ENCODE data around the gene BLOC1S6. TPM values are rescaled to one million over a fixed set of nuclear protein-coding genes. Genes with fewer than 3 reads are reported as not detected.

BLOC1S6 gene
- total RNA-seq (10 to 100 TPM; 38.8 to 87.1 (median 54.2) TPM), polyA plus RNA-seq (10 to 100 TPM in 2 of 3 donors, 1 to 10 TPM in 1; 9.9 to 63.7 (median 18.9) TPM)
- long read RNA-seq, donor 1, full-length matches to known transcripts: 7 of 7 reads
- long read RNA-seq, donor 1, partial matches to known transcripts: 0 of 7 reads
- long read RNA-seq, donor 1, other reads (novel, unspliced or antisense): 0 of 7 reads
- long read RNA-seq, donor 2, full-length matches to known transcripts: 6 of 6 reads
- long read RNA-seq, donor 2, partial matches to known transcripts: 0 of 6 reads
- long read RNA-seq, donor 2, other reads (novel, unspliced or antisense): 0 of 6 reads
- long read RNA-seq, donor 3, full-length matches to known transcripts: 3 of 3 reads
- long read RNA-seq, donor 3, partial matches to known transcripts: 0 of 3 reads
- long read RNA-seq, donor 3, other reads (novel, unspliced or antisense): 0 of 3 reads
- long read RNA-seq, donor 4, full-length matches to known transcripts: 16 of 19 reads
- long read RNA-seq, donor 4, partial matches to known transcripts: 2 of 19 reads
- long read RNA-seq, donor 4, other reads (novel, unspliced or antisense): 1 of 19 reads
- long read RNA-seq, donor 5, full-length matches to known transcripts: 83 of 85 reads
- long read RNA-seq, donor 5, partial matches to known transcripts: 0 of 85 reads
- long read RNA-seq, donor 5, other reads (novel, unspliced or antisense): 2 of 85 reads
- long read RNA-seq, donor 6, full-length matches to known transcripts: 8 of 15 reads
- long read RNA-seq, donor 6, partial matches to known transcripts: 6 of 15 reads
- long read RNA-seq, donor 6, other reads (novel, unspliced or antisense): 1 of 15 reads
- long read RNA-seq, donor 7, partial matches to known transcripts: 0 of 3 reads
- long read RNA-seq, donor 7, other reads (novel, unspliced or antisense): 0 of 3 reads
- long read RNA-seq, donor 8, full-length matches to known transcripts: 11 of 11 reads
- long read RNA-seq, donor 8, partial matches to known transcripts: 0 of 11 reads
- long read RNA-seq, donor 8, other reads (novel, unspliced or antisense): 0 of 11 reads
- long read RNA-seq, donor 9, full-length matches to known transcripts: 6 of 6 reads
- long read RNA-seq, donor 9, partial matches to known transcripts: 0 of 6 reads
- long read RNA-seq, donor 9, other reads (novel, unspliced or antisense): 0 of 6 reads
- long read RNA-seq, donor 10, full-length matches to known transcripts: 2 of 2 reads
- long read RNA-seq, donor 10, partial matches to known transcripts: 0 of 2 reads
- long read RNA-seq, donor 10, other reads (novel, unspliced or antisense): 0 of 2 reads

GRCh38 chr15:45587095-45587862, at the start of gene BLOC1S6:
Gene BLOC1S6 (plus strand): TSS chr15:45587379. CDS start chr15:45587444, 65 bp downstream.
- Histone ChIP-seq H3K27me3 (no peaks in the 10 kb centered on the region), H3K27ac (peak within 1 kb of the TSS; percentile 92 to 99 (median 97)), H3K9me3 (replicated peaks in 1 of 3) (no peaks in the 10 kb centered on the region), H3K4me3 (peak within 1 kb of the TSS; percentile 52 to 99 (median 74)), H3K36me3 (replicated peaks in 1 of 2) (no peaks in the 10 kb centered on the region), H3K4me1 (replicated peaks in 1 of 2) (peaks cover 19 to 45% of the 10 kb centered on the region in 2 donors)
- DNase-seq: peak; percentile 88 to 96 (median 92)
- 0 to 1% (median 1%) methylated on average over 16 to 62 of the region's 62 CpGs for WGBS, 4 donors
- intact Hi-C loops (cut with DNase I): no loop called here
- TF ChIP-seq CTCF (IDR thresholded peaks at IDR 0.05): no peak
- TF ChIP-seq POLR2A (IDR thresholded peaks at IDR 0.05): peak; percentile 85 to 91

GRCh38 chr15:45539680-45540079, 47.5 kb upstream of the BLOC1S6 start:
- intact Hi-C loops (cut with DNase I): no loop called here
- H3K4me1 ChIP-seq (replicated peaks in 1 of 2): no peaks in the 10 kb centered on the region
- no peaks in the 10 kb centered on the region for H3K9me3 ChIP-seq (replicated peaks in 1 of 3)
- no peak for TF ChIP-seq POLR2A (IDR thresholded peaks at IDR 0.05)
- TF ChIP-seq CTCF (IDR thresholded peaks at IDR 0.05): no peak
- WGBS, 4 donors: 93 to 97% (median 95%) methylated on average over 3 of the region's 3 CpGs
- DNase-seq: no peak
- H3K27me3 ChIP-seq: no peaks in the 10 kb centered on the region
- no peak overlapping the region for H3K27ac ChIP-seq
- no peaks in the 10 kb centered on the region for H3K36me3 ChIP-seq (replicated peaks in 1 of 2)
- no peak overlapping the region for H3K4me3 ChIP-seq

GRCh38 chr15:45540531-45540930, 46.6 kb upstream of the BLOC1S6 start:
- H3K4me3 ChIP-seq: no peak overlapping the region
- WGBS, 4 donors: 71 to 100% (median 83%) methylated on average over 1 of the region's 1 CpG
- no peak for DNase-seq
- TF ChIP-seq CTCF (IDR thresholded peaks at IDR 0.05) (no peak), POLR2A (IDR thresholded peaks at IDR 0.05) (no peak)
- no peaks in the 10 kb centered on the region for H3K27me3 ChIP-seq
- intact Hi-C loops (cut with DNase I): no loop called here
- no peak overlapping the region for H3K27ac ChIP-seq
- H3K9me3 ChIP-seq (replicated peaks in 1 of 3): no peaks in the 10 kb centered on the region
- no peaks in the 10 kb centered on the region for H3K4me1 ChIP-seq (replicated peaks in 1 of 2)
- no peaks in the 10 kb centered on the region for H3K36me3 ChIP-seq (replicated peaks in 1 of 2)

Data from adrenal gland (tissue), 19 donors.